Astrocyte (in vitro differentiated cells and primary cell): ENCODE data around the gene FGFBP3. TPM values are rescaled to one million over a fixed set of nuclear protein-coding genes. Genes with fewer than 3 reads are reported as not detected.
A peak's percentile ranks its signal among the peaks of the same experiment; 100 is the strongest.

Source experiments
- DNase-seq: peaks from one replicate; pipeline ENCODE4 v3.0.0-alpha.2; 2010; ENCODE audit warnings: low read depth
- FAIRE-seq: peaks from 2 replicates; lab custom pipeline; 2011; peaks lifted over from hg19 to GRCh38; lab: Jason Lieb, UNC
- H2AFZ ChIP-seq: 2 replicates; pipeline ENCODE4 v1.6.0; 2012; ENCODE audit warnings: low read depth, low read length, inconsistent platforms
- H3K27ac ChIP-seq: 2 replicates; pipeline ENCODE4 v1.5.1; 2011; ENCODE audit warnings: low read depth, low read length, inconsistent platforms
- H3K27me3 ChIP-seq: 2 replicates; pipeline ENCODE4 v1.6.0; 2011; ENCODE audit warnings: low read length, inconsistent platforms; ENCODE audit not compliant: insufficient read depth
- H3K36me3 ChIP-seq: 2 replicates; pipeline ENCODE4 v1.5.1; 2011; ENCODE audit warnings: low read length, inconsistent platforms; ENCODE audit not compliant: insufficient read depth
- H3K4me1 ChIP-seq: 2 replicates; pipeline ENCODE4 v1.5.1; 2011; ENCODE audit warnings: low read length, inconsistent platforms; ENCODE audit not compliant: insufficient read depth
- H3K4me2 ChIP-seq: 2 replicates; pipeline ENCODE4 v1.6.0; 2012; ENCODE audit warnings: low read length, inconsistent platforms
- H3K4me3 ChIP-seq: 2 replicates; pipeline ENCODE4 v1.5.1; 2011; ENCODE audit warnings: low read depth, mild to moderate bottlenecking, low read length, inconsistent platforms; ENCODE audit not compliant: insufficient read depth
- H3K79me2 ChIP-seq: 2 replicates; pipeline ENCODE4 v1.6.0; 2012; ENCODE audit warnings: mild to moderate bottlenecking, low read length, inconsistent platforms; ENCODE audit not compliant: insufficient read depth
- H3K9ac ChIP-seq: 2 replicates; pipeline ENCODE4 v1.6.0; 2012; ENCODE audit warnings: mild to moderate bottlenecking, low read length, inconsistent platforms
- H3K9me3 ChIP-seq: 2 replicates; pipeline ENCODE4 v1.5.1; 2012; ENCODE audit warnings: low read depth, mild to moderate bottlenecking, low read length, inconsistent platforms; ENCODE audit not compliant: insufficient read depth
- H4K20me1 ChIP-seq: 2 replicates; pipeline ENCODE4 v1.6.0; 2012; ENCODE audit warnings: low read length, inconsistent platforms; ENCODE audit not compliant: insufficient read depth
- H3K27ac Mint-ChIP-seq: one replicate; pipeline ENCODE4 v1.8.0; 2021; ENCODE audit warnings: mild to moderate bottlenecking, mixed read lengths; ENCODE audit not compliant: unreplicated experiment
- H3K27me3 Mint-ChIP-seq: one replicate; pipeline ENCODE4 v1.8.0; 2021; ENCODE audit warnings: low read depth, mixed read lengths; ENCODE audit not compliant: unreplicated experiment
- H3K36me3 Mint-ChIP-seq: one replicate; pipeline ENCODE4 v1.8.0; 2021; ENCODE audit warnings: low read depth, mixed read lengths; ENCODE audit not compliant: unreplicated experiment
- H3K4me1 Mint-ChIP-seq: one replicate; pipeline ENCODE4 v1.8.0; 2021; ENCODE audit warnings: low read depth, mixed read lengths; ENCODE audit not compliant: unreplicated experiment
- H3K4me3 Mint-ChIP-seq: one replicate; pipeline ENCODE4 v1.8.0; 2021; ENCODE audit warnings: mild to moderate bottlenecking, moderate library complexity, mixed read lengths; ENCODE audit not compliant: unreplicated experiment
- H3K9me3 Mint-ChIP-seq: one replicate; pipeline ENCODE4 v1.8.0; 2021; ENCODE audit warnings: mild to moderate bottlenecking, mixed read lengths; ENCODE audit not compliant: unreplicated experiment
- EZH2 ChIP-seq: IDR thresholded peaks from 2 replicates; pipeline ENCODE4 v1.6.1; 2012; ENCODE audit warnings: mild to moderate bottlenecking, low read length, inconsistent platforms; ENCODE audit not compliant: insufficient read depth
- total RNA-seq: library from RNA; stranded (reverse); gene quantifications from 2 replicates; pipeline ENCODE4 v1.2.1, GENCODE V29; 2021
- TF ChIP-seq, protein P1 (sequence below): IDR thresholded peaks from 2 replicates; pipeline ENCODE4 v1.5.1; 2011; ENCODE audit warnings: low read depth, mild to moderate bottlenecking, inconsistent platforms, low read length, moderate library complexity; ENCODE audit not compliant: insufficient read depth

The FGFBP3 gene
- total RNA-seq, 1 donor from 2014 or later: 3.3 TPM

DNA sequence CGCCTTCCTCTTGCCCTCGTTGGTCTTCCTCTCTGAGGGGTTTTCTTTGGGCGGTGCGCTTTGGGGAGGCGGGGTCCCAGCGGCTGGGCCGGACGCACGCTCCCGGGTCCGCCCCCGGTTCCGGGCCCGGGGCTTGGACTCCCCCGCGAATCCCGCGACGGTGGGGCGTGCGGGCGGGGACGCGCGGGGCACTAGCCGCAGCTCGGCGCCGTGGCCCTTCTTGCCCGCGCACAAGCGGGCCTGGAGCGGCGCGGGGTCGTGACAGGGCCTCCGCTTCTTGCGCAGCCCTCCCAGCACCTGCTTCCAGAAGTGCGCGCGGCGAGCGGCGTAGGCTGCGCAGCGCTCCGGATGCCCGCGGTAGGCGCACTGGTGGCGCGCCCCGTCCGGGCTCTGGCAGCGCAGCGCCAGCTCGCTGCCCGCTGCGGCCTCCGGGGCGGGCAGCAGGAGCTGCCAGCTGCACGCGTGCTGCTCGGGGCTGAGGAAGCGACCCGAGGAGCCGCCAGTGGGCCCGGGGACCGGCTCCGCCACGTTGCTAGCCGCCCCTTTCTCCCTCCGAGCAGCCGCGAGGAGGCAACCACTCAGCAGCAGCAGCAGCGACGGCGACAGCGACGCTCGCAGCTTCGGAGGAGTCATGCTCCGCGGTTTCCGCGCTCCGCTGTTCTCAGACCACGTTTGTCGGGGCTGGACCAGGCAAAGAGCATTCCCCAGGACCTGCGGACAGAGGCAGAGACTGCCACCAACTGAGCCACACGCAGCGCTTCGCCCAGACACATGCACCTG, 759 bp downstream of the FGFBP3 start:
- Histone ChIP-seq H3K36me3 (no peaks in the 10 kb centered on the region), H3K27me3 (no peaks in the 10 kb centered on the region), H3K4me1 (peaks cover 3% of the 10 kb centered on the region), H3K27ac (no peak overlapping the region), H3K9me3 (no peaks in the 10 kb centered on the region), H3K9ac (peak overlapping the region; percentile 65), H3K79me2 (no peaks in the 10 kb centered on the region), H4K20me1 (peaks cover 7% of the 10 kb centered on the region), H2AFZ (peak overlapping the region; percentile 90), H3K4me3 (peak overlapping the region; percentile 79), H3K4me2 (peak overlapping the region; percentile 91)
- peak overlapping the region; percentile 91 for H3K4me3 Mint-ChIP-seq
- no peak overlapping the region for H3K27ac Mint-ChIP-seq
- FAIRE-seq (peak; percentile 55), DNase-seq (peak; percentile 65)
- no peaks in the 10 kb centered on the region for H3K27me3 Mint-ChIP-seq
- no peaks in the 10 kb centered on the region for H3K36me3 Mint-ChIP-seq
- H3K4me1 Mint-ChIP-seq: peaks cover 6% of the 10 kb centered on the region
- no peaks in the 10 kb centered on the region for H3K9me3 Mint-ChIP-seq
- TF ChIP-seq, protein P1, sequence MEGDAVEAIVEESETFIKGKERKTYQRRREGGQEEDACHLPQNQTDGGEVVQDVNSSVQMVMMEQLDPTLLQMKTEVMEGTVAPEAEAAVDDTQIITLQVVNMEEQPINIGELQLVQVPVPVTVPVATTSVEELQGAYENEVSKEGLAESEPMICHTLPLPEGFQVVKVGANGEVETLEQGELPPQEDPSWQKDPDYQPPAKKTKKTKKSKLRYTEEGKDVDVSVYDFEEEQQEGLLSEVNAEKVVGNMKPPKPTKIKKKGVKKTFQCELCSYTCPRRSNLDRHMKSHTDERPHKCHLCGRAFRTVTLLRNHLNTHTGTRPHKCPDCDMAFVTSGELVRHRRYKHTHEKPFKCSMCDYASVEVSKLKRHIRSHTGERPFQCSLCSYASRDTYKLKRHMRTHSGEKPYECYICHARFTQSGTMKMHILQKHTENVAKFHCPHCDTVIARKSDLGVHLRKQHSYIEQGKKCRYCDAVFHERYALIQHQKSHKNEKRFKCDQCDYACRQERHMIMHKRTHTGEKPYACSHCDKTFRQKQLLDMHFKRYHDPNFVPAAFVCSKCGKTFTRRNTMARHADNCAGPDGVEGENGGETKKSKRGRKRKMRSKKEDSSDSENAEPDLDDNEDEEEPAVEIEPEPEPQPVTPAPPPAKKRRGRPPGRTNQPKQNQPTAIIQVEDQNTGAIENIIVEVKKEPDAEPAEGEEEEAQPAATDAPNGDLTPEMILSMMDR: no peak
- TF ChIP-seq EZH2: no peak

DNA sequence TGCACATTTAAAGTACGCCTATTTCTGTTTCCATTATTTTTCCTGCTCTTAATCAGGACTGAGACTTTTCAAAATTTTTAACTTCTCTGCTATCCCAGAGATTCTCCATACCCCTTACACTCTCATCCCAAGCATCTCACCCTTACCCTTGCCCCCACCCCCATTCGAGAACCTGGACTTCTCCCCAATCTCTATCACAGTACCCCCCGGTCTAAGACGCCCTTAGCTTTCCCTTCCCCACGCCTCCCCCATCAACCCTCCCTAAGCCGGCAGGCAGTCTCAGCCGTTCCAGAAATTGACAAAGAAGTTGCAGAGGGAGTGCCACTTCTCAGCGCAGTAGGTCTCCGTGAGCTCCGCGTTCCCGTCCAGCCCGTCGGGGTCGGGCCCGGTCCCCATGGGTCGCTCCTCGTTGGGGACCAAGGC, 1.4 kb downstream of the FGFBP3 start:
- Histone ChIP-seq H3K4me3 (peak overlapping the region; percentile 79), H3K9ac (peak overlapping the region; percentile 65), H3K4me2 (peak overlapping the region; percentile 91), H2AFZ (peak overlapping the region; percentile 90), H4K20me1 (peaks cover 7% of the 10 kb centered on the region), H3K36me3 (no peaks in the 10 kb centered on the region), H3K9me3 (no peaks in the 10 kb centered on the region), H3K27me3 (no peaks in the 10 kb centered on the region), H3K79me2 (no peaks in the 10 kb centered on the region), H3K27ac (no peak overlapping the region), H3K4me1 (peaks cover 3% of the 10 kb centered on the region)
- TF ChIP-seq, protein P1: no peak
- TF ChIP-seq EZH2: no peak
- Mint-ChIP-seq H3K9me3 (no peaks in the 10 kb centered on the region), H3K4me3 (peak overlapping the region; percentile 91), H3K36me3 (no peaks in the 10 kb centered on the region), H3K4me1 (peaks cover 6% of the 10 kb centered on the region), H3K27ac (no peak overlapping the region), H3K27me3 (no peaks in the 10 kb centered on the region)
- no peak for FAIRE-seq
- no peak for DNase-seq
